Stimulated activated CD4-positive, alpha-beta T cell treated with anti-CD3 and anti-CD28 coated beads, Interleukin-1b, Interleukin-23, amount 100 ng/mL, for 48 hours (primary cell): ENCODE measurements around the gene NEURL1.
"Not testable (repeated sequence)": the region's sequence is repeated elsewhere in the genome, so short reads cannot be mapped to it uniquely, and the experiment has no call there.

Experiments
- DNase-seq: peaks from one replicate; pipeline ENCODE4 v3.0.0-alpha.2; 2020

Gene NEURL1

DNA sequence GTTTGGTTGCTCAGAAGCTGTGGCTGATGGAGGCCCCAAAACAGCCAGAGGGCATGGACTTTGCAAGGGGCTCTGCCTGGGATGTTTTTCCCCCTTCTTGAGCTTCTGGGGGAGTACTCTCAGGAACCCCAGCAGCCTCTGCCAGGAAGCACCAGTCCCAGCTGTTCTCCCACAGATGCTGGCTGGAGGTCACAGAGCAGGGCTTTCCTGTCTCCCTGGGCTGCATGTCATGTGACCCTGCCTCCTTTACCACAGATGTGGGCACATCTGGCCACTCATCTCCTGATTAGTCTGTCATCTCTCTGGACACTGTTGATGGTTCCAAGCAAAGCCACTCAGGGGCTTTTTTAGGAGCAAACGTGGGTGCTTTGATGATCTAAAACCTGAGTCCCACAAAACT, 136.7 kb downstream of the NEURL1 start:
- DNase-seq, result no peak

DNA sequence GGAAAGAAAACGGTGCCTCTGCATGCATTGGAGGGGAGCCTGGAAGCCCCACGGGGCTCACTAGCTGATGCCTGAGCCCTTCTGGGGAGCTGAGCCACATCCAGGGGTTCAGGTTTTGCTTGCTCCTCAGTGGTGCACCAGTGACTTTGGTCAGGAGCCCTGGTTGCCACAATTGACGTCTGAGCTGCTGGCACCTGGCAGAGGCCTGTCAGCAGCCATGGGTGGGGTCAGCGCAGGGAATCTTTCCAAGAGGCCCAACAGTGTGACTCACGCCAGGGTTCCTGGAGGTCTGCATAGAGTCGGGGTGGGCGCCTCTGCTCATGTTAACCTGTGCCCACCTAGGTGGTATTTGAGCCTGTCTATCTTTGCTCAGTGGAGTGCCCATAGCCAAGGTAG, 138.7 kb downstream of the NEURL1 start:
- DNase-seq, result no peak

DNA sequence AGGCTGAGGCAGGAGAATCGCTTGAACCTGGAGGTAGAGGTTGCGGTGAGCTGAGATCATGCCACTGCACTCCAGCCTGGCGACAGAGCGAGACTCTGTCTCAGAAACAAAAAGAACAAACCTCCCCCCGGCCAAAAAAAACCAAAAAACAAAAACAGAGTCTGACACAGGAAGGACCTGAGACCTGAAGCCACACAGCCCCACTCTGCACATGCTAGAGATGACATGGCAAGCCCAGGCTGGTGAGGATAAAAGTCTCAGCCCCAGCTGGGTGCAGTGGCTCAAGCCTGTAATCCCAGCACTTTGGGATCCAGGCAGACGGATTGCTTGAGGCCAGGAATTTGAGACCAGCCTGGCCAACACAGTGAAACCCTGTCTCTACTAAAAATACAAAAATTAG, 139.4 kb downstream of the NEURL1 start:
- not testable (repeated sequence) for DNase-seq

DNA sequence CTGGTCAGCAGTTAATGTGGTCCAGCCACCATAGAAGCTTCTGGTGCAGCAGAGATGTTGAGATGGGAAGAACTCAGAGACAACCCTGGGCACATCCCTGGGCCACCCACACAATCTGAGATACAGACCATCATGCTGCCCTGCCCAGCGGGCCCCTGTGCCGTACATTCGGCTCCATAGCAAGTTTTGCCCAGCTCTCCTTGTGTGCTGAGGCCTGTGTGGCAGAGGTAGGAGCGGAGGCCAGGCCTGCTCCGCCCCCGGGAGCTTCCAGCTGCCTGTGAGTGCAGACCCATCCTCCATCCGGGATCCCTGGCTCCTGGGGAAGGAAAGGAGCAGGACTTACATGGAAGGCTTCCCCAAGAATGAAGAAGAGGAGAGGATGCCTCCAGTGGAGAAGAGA, 140.3 kb downstream of the NEURL1 start:
- no peak for DNase-seq

DNA sequence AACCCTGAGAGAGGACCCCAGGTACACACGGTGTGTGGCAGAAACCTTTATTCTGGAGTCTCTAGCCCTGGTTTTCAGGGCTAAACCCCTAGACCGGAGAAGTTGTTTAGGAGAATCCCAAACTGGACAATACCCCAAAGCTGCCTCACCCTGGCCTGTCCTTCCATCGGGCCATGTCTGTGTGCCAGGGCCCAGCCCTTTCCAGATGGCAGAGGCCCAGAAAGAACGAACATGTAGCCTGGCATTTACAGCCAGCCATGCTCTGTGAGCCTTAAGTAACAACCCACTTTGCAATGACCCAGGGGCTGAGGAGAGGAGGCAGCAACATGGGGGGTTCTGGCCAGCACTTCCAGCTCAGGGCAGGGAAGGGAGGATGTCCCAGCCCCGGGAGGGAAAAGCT, 142.1 kb downstream of the NEURL1 start:
- DNase-seq, result no peak

DNA sequence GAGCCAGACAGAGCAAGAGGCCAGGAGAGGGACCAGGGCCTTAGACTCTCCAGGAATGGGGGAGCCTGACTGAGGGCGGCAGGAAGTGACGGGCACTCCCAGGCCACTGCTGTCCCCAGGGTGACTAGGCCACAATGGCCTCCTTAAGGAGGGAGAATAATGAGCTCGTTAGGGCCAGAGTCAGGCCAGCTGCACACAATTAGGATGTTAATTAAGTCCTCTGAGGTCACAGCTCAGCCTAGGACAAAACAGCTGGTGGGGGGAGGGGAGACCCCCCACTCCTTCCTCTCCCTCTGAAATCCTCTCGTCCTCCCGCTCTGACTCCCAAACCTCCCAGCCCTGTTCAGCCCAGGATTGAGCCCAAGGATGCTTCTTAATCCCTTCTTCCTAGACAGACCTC, 143.0 kb downstream of the NEURL1 start:
- DNase-seq, result no peak

DNA sequence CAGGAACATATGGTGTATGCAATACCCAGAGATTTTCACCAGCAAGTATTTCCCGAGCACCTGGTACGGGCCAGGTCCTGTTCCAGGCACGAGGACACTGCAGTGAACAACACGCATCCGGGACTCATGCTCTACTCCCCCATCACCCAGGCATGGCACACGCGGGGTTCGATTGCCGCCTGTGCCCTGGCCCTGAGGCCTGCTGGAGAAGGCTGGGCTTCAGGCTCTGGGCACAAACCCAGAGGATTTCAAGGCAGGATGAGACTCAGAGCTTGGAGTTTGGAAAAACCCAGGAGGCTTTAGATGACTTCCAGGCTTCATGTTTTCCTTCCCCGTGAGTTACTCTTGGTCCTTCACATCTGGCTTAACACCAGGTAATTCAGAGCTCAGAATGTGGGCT, 143.5 kb downstream of the NEURL1 start:
- DNase-seq, result no peak

DNA sequence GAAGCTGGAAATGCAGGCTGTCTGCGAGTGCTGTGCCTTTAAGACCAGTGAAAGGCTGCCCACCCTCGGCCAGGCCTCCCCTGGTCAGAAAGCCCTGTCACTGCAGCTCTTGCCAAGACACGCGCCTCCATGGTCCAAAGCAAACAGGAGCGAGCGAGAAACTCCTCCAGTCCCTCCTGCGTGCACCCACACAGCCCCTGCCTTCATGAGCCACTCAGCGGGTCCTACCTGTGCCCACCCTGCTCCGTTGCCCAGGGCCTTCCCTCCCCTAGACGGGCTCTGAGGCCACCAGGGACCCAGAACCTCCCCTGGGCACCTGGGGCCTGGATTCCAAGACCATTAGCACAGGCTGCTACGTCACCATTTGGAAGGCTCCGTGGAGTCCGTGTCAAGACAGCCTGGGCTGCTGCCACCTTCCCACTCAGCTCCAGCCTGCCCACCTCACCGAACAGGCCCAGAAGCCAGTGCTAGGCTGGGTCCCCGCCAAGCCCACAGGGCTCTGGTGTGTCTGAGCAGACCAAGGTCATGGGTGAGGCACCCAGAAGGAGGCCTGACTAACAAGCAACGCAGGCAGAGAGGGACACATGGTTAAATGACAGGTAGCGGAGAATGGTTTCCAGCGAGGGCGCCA, 144.5 kb downstream of the NEURL1 start:
- no peak for DNase-seq

DNA sequence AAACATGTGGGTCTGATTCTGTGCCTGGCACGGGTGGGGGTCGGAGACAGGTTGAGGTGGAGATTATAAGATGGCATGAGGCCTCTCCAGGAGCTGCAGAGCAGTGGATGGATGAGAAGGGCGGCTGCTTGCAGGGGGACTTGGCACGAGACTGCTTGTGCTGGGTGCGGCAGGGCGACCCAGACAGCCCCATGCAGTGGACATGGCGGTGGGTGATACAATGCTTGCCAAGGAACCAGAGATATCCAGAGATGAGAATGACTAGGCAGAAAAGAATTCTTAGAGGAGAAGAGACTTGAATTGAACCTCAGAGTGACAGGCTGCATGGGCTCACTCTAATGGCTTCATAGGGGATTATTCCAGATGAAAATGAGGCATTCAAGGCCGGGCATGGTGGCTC, 145.4 kb downstream of the NEURL1 start:
- no peak for DNase-seq

DNA sequence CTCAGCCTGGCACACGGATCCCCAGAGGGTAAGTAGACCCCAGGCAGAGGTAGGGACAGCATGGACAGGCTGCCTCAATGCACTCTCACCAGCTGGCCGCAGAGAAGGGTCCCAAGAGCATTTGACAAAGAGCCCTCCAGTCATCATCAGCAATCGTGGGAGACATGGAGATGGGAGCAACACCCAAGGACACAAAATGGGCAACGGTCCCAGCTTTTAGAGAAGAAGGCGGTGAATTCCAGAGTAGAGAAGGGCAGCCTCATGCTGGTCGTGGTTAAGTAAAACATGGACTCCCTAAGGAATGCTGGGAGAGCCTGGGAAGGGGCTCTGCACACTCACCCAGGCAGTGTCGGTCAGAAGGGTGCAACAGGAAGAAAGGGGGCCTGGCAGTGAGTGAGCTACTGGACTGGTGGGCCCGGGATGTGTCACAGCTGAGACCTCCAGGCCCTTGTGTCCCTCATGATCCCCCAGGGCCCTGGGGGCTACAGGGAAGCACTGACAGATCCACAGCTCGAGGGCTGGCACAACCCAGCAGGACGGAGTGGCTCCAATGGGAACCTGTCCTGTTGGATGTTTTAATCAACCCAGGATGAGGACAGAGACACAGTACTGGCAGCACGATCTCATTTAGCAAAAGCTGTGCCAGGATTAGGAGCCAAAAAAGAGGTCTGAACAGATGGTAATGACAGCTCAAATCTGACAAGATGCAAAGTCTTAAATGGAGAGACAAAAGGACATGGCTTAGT, 147.1 kb downstream of the NEURL1 start:
- DNase-seq, result no peak

DNA sequence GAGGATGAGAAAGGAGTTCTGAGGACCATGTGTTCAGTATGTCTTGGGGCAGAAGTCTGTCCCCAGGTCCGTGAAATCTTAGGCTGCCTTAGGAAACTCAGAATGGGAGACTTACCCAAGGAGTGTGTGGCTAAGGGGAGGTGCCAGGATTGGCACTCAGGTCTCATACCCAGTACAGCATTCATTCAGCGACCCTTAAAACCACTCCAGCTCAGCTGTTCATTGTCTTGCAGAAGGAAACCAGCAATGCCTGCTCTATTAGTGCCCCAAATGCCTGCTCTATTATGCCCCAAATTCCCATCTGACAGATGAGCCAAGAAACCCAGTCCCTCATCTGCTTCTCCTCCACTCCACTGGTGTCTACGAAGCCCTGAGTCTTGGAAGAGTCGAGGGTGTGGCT, 147.8 kb downstream of the NEURL1 start:
- DNase-seq, result no peak
